Tibial nerve (tissue), 4 donors: ENCODE results near the gene IL12A. TPM values are rescaled to one million over a fixed set of nuclear protein-coding genes. Genes with fewer than 3 reads are reported as not detected.

Experiments used
- DNase-seq, 2 donors: peaks; one replicate each; pipeline ENCODE4 v3.0.0-alpha.2; 2019; ENCODE audit warnings: low spot score in 2 of 2
- H3K27ac ChIP-seq, 4 donors: fragments of 200-600 bp; sonication (generic) in 3 of 4; one replicate each; pipeline ENCODE4 v1.5.1; 2017 to 2019; ENCODE audit warnings: mild to moderate bottlenecking in 1 of 4
- H3K27me3 ChIP-seq, 2 donors: fragments of 200-600 bp; sonication (generic) in 1 of 2; one replicate each; pipeline versions ENCODE4 v1.5.1 to v1.6.0; 2017 to 2019
- H3K36me3 ChIP-seq, 3 donors: fragments of 200-600 bp; sonication (generic); one replicate each; pipeline ENCODE4 v1.5.1; 2018 to 2019
- H3K4me1 ChIP-seq, 4 donors: fragments of 200-600 bp; sonication (generic) in 3 of 4; one replicate each; pipeline ENCODE4 v1.5.1; 2017 to 2019
- H3K4me3 ChIP-seq, 4 donors: fragments of 200-600 bp; sonication (generic) in 3 of 4; one replicate each; pipeline ENCODE4 v1.5.1; 2017 to 2019; ENCODE audit warnings: mild to moderate bottlenecking in 1 of 4, moderate library complexity in 1 of 4
- H3K9me3 ChIP-seq, 4 donors: fragments of 200-600 bp; sonication (generic) in 3 of 4; one replicate each; pipeline ENCODE4 v1.5.1; 2017 to 2019
- CTCF ChIP-seq, 5 experiments: fragments of 200-600 bp in 3 of 5; fragments of 450-650 bp in 2 of 5; sonication (generic) in 3 of 5; IDR thresholded peaks; one replicate each; pipeline ENCODE4 v1.5.1; 2016 to 2019; ENCODE audit warnings: antibody characterized with exemption in 5 of 5, mild to moderate bottlenecking in 3 of 5, moderate library complexity in 2 of 5
- EP300 ChIP-seq, 2 donors: sonication (generic); formaldehyde crosslinking; IDR thresholded peaks; one replicate each; pipeline ENCODE4 v1.6.1; 2017; ENCODE audit warnings: antibody characterized with exemption in 2 of 2, mild to moderate bottlenecking in 1 of 2
- POLR2A ChIP-seq, 2 donors: fragments of 450-650 bp; IDR thresholded peaks; one replicate each; pipeline ENCODE4 v1.6.1; 2017; ENCODE audit warnings: antibody characterized with exemption in 2 of 2, mild to moderate bottlenecking in 2 of 2, moderate library complexity in 2 of 2
- WGBS, 2 donors: methylation state at CpG; one replicate each; pipeline ENCODE4 v1.1.5; 2018; 5-methylcytosine and 5-hydroxymethylcytosine counted together
- total RNA-seq, 4 donors: library from RNA; depleted of rRNA; stranded (reverse); fragments of >200 nt; gene quantifications; one replicate each; pipeline ENCODE4 v1.1.0, GENCODE V29; 2016

Gene IL12A
- total RNA-seq, 4 donors from 2014 or later, result 0.60 TPM; not detected in 3

GRCh38 chr3:160041465-160041864 lies 52.8 kb downstream of the IL12A start:
- no peak for DNase-seq
- TF ChIP-seq POLR2A (IDR thresholded peaks at IDR 0.05), result no peak
- TF ChIP-seq EP300 (IDR thresholded peaks at IDR 0.05), result no peak
- no peak for TF ChIP-seq CTCF (IDR thresholded peaks at IDR 0.05)
- Histone ChIP-seq H3K9me3 (peaks cover 0 to 10% (median 0%) of the 10 kb centered on the region in 4 donors), H3K4me1 (peaks cover 0 to 5% (median 0%) of the 10 kb centered on the region in 4 donors), H3K4me3 (no peak overlapping the region), H3K36me3 (no peaks in the 10 kb centered on the region), H3K27me3 (peaks cover 0 to 36% of the 10 kb centered on the region in 2 donors), H3K27ac (no peak overlapping the region)
- WGBS, 2 donors, result 71 to 88% methylated on average over 1 of the region's 1 CpG

DNA sequence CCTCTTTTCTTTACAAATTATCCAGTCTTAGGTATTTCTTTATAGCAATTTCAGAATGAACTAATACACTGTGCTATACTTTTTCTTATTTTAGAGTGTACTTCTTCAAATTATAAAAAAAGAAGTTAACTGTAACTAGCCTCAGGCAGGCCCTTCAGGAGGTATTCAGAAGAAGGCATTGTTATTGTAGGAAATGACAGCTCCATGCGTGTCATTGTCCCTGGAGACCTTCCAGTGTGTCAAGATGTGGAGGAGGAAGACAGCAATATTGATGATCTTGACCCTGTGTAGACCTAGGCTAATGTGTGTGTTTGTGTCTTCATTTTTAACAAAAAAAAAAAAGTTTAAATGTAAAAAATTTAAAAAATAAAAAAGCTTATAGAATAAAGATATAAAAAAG lies 55.5 kb downstream of the IL12A start:
- H3K36me3 ChIP-seq, result no peaks in the 10 kb centered on the region
- H3K4me1 ChIP-seq, result peaks cover 0 to under 1% (median 0%) of the 10 kb centered on the region in 4 donors
- DNase-seq, result no peak
- peaks cover 0 to 10% (median 0%) of the 10 kb centered on the region in 4 donors for H3K9me3 ChIP-seq
- TF ChIP-seq POLR2A (IDR thresholded peaks at IDR 0.05) (no peak), EP300 (IDR thresholded peaks at IDR 0.05) (no peak), CTCF (IDR thresholded peaks at IDR 0.05) (no peak)
- peaks cover 0 to 14% of the 10 kb centered on the region in 2 donors for H3K27me3 ChIP-seq
- 31 to 53% methylated on average over 1 of the region's 1 CpG for WGBS, 2 donors
- H3K27ac ChIP-seq, result no peak overlapping the region
- no peak overlapping the region for H3K4me3 ChIP-seq

Other genes starting within 250 kb of the IL12A start
- 10 to 100 TPM; 12.6 to 36.0 (median 27.5) TPM for gene SCHIP1, start 149.0 kb upstream of the IL12A start, total RNA-seq
- gene C3orf80, start 236.6 kb downstream of the IL12A start, total RNA-seq, result 1 to 10 TPM in 2 of 4 donors, under 1 TPM in 1, not detected in 1; 0.84 to 2.2 (median 1.8) TPM